NOMO-1 treated with DMSO at 0.1 percent for 48 hours (cell line): ENCODE data around the gene DOK3.

ENCODE experiments used
- DNase-seq: peaks from one replicate; lab custom pipeline; 2025; ENCODE audit not compliant: unreplicated experiment; lab: John Stamatoyannopoulos, UW

Gene DOK3, protein sequence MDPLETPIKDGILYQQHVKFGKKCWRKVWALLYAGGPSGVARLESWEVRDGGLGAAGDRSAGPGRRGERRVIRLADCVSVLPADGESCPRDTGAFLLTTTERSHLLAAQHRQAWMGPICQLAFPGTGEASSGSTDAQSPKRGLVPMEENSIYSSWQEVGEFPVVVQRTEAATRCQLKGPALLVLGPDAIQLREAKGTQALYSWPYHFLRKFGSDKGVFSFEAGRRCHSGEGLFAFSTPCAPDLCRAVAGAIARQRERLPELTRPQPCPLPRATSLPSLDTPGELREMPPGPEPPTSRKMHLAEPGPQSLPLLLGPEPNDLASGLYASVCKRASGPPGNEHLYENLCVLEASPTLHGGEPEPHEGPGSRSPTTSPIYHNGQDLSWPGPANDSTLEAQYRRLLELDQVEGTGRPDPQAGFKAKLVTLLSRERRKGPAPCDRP

DNA sequence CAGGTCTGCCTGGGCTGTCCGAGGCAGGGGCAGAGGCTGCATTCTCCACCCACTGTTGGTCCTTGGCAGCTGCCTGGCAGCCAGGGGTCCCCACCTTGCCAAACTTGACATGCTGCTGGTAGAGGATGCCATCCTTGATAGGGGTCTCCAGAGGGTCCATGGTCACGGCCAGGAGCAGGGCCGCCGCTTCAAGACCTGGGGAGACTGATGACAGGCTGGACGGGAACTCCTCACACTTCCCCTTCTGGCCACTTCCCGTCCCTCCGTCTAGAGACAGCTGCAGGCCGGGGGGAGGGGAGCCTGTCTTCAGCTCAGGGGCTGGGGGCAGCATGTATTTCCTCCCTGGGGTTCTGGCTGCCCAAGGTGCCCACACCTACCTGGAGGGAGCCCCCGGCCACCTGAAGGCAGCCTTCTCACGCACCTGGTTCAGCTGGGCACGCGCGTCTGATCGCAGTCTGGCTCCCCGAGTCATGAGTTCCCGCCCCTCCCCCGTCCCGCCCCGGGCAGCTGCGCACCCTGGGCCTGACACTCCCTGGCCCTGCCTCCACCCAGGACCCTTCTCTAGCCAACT lies at the start of gene DOK3:
DOK3 (minus strand) TSS at position 446 of the 571 bp plus-strand sequence; CDS start at position 160, 286 bp downstream.
- peak; percentile 64 for DNase-seq

DNA sequence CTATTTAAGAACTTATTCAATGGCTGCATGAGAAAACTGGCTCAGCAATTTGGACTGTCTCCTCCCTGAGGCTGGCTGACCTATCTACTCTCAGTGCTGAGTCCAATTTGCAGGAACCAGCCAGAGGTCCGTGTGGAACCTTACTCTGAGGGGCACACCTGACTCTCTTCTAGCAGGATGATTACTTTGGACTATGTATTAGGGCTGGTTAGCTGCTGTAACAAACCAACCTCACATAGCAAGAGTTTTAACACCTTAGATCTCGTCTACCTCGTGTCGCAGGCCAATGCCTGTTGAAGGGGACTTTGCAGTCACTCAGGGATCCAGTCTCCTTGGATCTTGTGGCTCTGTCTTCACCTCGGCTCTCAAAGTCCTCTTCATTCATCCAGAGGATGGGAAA lies 48.2 kb upstream of the DOK3 start:
- no peak for DNase-seq

DNA sequence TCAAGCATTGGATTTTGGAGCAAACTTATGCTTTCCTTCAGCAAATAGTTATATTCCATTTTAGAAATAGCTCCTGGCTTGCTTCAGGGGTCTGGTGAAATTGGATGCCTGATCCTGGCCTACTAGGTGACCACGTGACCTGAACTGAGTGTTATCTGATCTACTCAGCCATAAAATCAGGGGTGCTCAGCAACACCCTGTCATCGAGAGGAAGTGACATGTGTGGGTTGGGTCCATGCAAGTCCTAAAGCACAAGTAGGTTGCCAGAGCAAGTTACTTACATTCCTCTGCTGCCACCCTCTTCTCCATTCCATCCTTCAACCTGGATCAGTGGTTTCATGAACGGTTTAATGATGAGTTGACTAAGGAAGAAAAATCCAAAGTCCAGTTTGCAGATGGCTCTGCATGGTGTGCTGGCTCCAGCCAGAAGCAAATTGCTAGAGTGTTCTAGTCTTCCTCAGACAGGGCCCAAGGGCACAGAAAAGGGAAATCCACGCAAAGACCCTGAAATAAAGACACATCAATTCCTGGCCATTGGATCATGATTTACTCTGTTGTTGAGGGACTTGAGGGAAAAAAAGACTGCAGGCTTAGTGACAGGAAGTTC lies 47.5 kb upstream of the DOK3 start:
- DNase-seq: no peak

DNA sequence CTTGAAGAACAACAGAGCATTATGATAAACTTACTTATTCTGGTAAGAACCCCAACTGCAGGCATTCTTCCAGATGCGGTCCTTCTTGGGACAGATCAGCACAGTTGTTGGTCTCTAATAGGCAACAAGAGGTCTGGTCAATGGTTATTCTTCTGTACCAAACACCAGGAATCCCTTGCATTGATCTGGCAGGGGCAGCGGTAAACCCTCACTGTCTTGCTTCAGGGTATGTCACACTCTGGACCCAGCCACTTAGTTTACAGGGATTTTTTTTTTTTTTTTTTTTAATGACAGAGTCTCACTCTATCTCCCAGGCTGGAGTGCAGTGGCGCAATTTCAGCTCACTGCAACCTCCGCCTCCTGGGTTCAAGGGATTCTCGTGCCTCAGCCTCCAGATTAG lies 46.0 kb upstream of the DOK3 start:
- no peak for DNase-seq

DNA sequence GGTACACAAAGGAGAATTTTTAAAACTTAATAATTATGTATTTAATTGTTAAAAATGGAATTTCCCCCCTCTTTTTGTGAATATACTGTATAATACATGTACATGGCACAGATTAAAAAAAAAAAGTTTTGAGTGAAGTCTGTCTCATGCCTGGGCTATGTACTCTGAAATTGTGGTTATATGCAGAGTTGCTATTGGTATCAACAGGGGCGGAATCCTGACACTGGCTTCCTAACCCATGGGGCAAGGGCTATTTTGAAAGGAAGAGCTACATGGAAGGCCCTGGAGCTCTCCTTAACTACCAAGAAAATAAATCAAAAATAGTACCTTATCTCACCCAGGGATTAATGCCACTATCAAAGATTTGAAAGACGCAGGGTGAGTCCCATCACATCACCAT lies 45.6 kb upstream of the DOK3 start:
- DNase-seq: no peak

DNA sequence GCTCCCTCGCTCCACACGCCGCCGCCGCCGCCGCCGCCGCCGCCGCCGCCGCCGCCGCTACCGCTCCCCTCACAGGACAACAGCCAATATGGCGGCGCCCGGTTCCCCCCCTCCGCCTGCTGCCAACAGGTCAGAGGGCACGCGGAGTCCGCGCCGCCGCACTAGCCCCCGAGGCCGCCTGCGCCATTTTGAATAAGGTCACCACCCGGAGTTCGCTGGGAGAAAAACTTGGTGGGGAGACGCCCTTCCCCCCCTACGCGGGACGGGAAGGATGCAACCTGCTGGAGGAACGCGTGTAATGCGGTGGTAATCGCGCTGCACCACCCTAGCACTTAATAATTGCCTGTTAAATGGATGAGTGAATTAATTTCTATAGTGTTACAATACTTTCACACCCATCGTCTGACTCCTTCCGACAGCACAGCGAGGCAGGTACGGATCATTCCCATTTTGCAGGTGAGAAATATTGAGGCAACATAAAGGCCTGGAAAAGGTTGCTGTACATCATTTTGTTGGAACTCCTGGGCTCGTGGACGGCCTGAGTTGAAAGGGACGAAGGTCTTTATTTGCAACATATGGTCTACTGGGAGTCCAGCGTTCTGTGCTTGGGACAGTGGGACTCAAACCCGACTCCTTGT lies 45.0 kb upstream of the DOK3 start, which contains the start of gene FAM193B:
FAM193B (minus strand) TSS at position 90 of the 638 bp plus-strand sequence. CDS start 105 bp downstream, outside the sequence.
- DNase-seq: peak; percentile 90

DNA sequence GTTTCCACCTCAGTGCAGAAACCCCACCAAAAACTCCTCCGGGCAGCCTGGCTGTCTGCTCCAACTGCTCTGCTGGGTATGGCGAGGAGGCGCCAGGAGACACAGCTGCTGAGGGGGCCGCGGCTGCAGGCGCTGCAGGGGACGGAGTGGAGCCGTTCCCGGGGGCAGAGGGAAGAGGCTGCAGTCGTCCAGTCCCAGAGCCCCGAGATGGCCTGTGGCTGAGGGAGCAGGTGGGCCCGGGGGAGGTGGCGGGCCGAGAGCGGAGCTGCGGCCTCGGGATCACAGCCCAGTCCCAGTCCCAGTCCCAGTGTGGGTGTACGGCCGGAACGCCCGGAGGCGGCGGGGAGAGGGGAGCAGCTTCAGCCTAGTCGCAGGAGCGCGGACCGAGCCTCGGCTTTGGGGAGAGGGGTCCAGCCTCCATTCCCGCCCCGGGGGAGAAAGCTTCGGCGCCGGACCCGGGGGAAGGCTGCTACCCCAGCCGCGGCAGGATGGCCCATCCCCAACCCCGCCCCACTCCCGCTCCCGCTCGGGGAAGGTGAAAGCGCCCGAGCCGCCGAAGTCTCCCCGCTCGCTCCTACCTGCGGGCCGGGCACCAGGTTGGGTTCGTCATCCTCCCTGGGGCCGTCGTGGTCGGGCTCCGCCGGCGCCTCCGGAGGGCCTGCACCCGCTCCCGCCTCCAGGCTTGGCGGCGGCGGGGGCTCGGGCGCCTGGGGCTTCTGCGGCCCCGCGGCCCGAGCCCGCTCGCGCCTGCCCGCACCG lies 44.2 kb upstream of the DOK3 start:
- no peak for DNase-seq

DNA sequence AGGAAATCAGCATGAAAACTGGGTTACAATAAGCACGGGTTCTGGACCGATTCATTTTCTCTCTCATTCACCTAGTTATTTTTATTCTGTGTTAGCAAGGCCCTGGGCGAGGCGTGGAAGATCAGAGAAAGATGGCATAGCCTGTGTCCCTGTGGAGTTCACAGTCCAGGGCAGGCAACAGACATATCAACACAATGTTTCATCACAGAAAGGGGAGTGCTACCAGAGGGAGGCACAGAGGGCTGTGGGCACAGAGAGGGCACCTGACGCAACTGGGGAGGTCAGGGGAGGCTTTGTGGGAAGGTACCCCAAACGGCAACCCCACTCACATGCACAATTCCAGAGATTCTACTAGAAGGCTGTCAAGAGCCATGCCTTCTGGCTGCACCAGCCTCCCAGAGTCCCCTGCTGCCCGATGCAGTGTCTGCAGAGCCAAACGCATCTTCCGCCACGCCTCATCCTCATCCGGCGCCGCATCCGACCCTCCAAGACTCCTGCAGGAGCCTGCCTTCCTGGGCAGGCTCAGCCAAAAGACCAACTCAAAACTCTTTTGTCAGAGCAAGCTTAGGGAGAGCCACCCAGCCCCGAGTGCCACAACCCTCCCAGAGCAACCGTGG lies 43.3 kb upstream of the DOK3 start:
- DNase-seq: no peak

DNA sequence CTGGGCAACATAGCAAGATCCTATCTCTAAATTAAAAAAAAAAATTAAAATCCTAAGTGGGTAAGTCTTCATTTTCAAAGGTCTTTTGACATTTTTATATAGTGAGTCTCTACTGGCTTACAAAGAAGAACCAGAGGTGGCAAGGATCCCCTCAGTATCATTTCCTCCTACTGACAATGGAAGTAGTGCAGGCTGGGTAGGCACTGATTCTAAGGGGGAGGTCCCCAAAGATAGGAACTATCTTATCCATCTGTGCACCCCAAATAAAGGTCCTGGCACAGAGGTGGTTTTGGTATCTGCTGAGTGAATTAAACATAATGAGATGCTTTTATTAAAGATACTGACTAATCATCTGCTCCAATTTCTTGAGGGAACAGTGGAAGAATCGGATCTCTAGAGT lies 40.5 kb upstream of the DOK3 start:
- no peak for DNase-seq

DNA sequence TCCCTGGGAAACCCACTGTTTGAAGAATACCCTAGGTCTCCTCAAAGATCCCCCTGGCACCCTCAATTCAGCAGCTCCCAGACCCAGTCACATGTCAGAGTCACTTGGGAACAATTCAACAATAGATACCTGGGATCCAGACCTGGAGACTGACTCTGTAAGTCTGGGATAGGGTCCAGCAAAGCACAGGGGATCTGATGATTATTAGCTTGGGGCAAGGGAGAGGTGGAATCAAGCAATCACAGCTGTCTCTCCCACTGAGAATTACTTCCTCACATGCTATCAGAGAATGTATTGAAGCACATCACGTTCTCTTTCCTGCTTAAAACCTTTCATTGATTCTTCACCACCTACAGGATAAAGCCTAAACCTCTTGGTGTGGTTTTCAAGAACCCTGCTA lies 38.9 kb upstream of the DOK3 start:
- no peak for DNase-seq

DNA sequence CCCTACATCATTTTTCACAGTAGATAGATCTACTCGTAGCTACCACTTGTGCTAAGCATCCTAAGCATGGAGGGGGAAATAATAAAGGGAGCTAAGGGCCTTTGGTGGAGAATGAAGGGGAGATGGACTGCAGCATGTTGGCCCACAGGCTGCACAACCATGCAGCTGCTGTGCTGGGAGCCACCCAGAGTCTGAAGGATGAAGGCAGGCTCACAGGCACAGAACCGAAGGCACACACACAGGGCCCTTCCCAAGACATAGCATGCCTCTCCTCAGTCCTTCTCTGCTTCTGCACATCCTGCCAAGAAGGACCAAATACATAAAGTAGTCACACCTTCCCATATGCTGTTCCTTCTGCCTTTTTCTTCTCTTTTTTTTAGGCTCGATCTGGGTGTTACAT lies 38.1 kb upstream of the DOK3 start:
- DNase-seq: no peak

DNA sequence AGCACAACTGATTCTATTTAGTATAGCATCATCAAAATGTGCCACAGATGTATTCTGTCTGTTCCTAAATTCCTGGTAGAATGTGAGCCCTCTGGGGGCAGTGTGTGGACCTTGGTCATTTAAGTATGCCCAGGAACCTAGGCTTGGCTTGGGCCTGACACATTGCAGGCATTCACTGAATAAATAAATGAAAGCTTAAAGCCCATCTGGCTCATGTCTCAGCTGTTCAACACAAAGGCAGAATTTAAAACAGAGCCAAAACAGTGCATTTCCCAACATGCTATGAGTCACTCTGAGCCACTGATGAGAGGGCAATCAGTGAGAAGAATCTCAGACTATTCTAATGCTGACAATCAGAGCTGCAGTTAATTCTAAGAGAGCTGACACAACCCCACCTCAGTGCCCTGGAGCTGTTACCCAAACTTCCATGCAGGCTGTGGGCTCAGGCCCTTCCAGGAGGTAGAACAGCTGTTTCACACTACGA lies 36.7 kb upstream of the DOK3 start:
- DNase-seq: peak; percentile 75

DNA sequence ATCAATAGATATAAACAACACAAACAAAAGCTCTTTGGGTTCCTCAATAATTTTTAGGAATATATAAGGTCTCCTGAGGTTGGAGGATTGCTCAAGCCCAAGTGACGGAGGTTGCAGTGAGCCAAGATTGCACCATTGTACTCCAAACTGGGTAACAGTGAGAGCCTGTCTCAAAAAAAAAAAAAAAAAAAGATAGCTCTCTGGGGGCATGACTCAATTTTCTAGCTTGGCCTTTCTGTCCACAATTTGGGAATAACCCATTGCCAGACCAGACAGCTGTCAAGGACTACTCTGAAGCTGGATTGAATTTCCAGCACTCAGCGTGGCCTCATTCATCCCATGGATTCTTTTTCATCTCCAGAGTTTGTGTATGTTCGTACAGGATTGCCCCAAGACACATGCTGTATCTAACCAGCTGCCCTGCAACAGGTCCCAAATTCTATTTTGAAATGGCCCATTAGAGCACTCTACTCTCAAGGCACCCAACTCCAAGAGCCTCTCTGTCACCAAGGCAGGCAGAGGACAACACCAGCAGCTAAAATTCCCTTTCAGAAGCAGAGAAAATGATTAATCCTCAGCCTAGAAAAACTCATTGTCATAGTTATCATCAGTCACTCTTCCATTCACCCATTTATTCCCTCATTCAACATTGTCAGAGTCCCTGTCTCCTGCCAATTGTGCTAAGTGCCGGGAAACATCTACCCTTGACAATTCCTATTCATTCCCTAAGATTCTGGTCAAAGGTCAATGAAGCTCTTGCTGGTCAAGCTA lies 36.0 kb upstream of the DOK3 start:
- peak; percentile 83 for DNase-seq

DNA sequence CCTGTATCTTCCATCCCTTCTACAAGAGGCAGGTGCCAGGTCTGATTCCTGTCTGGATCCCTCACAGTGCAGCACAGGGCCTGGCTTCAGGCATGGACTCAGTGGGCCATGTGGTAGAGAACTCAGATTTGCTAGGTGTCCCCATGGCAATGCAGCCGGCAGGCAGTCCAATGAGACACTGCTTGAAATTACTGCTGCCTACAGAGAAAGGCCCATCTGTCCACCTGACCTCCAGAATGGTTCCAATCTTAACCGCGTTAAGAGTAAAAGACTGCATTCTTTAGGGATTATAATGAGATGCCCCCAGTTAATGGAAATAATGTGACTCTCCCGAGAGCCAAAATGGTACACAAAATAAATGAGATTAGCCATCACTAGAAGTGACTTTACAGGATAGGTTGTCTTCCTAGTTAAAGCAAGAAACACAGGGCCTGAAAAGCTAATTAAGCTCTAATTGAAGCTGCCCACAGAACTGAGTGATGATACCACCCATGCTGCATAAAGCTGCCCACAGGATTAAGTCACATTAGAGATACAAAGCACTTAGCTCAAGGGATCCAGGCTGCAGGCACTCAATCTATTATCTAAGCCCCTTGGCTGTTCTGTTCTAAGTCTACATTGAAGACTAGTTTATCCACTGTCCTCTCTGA lies 33.3 kb upstream of the DOK3 start:
- DNase-seq: no peak

DNA sequence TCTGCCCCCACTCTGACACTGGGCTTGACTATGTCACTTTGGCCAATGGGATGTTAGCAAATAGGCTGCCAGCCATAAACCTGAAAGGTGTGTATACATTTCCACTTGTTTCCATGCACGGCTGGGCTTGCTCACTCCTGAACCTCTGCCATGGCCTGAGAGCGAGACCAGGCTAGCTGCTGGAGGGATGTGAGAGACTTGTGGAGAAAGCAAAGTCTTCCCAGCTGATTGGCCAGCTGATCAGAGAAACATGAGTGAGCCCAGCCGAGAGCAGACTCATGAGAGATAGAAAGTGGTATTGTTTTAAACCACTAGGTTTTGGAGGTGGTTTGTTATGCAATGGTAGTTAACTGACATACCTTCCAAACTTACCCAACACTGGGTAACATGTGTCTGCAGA lies 30.8 kb upstream of the DOK3 start:
- peak; percentile 26 for DNase-seq

DNA sequence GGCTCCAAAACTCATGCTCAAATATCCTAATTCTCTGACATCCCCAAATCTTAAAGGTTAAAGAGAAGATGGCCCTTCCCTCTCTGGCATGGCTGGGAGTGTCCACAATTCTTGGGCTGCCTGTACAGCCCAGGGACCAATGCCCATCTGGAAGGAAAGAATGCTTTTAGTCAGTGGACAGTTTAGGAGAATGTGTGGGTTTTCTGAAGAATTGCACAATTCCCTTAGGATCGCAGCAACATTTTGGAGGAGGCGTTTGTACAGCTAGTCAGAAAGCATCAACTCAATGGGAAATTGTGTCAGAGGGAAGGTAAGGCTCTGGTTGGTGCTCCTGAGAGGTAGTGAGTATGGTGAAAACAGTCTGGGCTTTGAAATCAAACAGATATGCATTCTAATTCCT lies 29.8 kb upstream of the DOK3 start:
- DNase-seq: no peak

DNA sequence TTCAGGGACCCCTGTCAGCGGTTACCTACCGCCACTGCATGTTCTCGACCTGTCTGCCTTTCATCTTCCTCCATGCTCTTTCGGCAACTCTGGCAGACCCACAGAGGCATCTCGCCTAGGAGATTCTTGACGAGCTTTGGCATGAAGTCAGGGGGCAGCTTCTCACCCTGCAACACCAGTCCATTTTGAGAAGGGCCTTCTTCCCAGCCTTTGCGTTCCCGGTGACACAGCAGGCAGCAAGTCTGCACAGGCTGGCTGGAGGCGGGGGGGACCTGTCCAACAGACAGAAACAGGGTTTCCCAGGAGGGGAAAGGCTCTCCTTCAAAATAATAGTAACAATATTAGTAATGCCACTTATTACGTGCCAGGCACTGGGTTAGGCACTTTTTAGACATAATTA lies 29.2 kb upstream of the DOK3 start:
- DNase-seq: no peak

DNA sequence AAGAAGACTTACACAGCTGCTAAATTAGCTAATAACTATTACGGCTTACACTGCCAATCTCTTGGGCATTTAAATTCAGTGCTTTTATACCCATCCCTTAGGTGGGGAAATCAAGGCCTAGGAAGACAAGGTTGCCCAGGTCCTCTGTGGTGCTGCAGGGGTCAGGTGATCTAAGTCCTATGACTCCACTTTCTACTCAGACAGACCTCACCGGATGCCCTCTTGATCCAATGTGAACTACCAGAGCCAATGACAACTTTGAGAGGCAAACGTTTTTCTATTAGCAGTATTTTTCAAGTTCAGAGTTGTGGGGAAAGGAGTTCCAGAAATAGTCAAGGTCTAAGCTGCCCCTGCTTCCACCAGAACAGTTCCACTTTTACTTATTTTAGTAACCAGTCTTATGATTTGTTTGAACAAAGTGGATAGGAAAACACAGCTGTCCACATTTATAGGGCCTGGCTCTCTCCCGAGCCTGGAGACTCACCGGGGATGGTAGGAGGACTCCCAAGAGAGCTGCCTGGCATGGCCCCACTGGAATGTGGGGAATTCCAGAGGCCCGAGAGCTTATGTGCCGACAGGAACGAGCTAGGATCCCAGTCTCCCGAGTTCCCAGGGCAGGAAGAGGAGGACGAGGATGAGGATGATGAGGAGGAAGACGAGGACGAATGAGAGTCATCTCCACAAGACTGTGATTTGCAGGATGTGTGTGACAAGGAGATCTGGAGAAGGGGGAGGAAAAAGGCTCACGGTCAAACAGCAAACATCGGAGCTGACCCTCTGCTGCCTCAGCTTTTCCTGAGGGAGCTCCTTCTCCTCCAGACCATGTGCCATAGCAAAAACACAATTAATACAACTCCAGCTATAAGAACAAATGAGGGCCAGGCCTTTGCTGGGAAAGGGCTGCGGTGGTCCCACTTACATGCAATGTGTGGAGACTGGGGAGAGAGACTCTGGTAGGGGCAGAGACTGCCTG lies 28.0 kb upstream of the DOK3 start:
- no peak for DNase-seq
